PC-3 (cell line): Measurements from ENCODE around the gene C11orf71. TPM values are rescaled to one million over a fixed set of nuclear protein-coding genes. Genes with fewer than 3 reads are reported as not detected.
A peak's percentile ranks its signal among the peaks of the same experiment; 100 is the strongest.

Experiments used
- ATAC-seq: fragments of 200-7000 bp; cut with Tn5 transposase; 2 replicates; pipeline ENCODE4 v1.9.1; 2020; ENCODE audit warnings: mild to moderate bottlenecking, moderate library complexity
- BruUV-seq: library from RNA; stranded (reverse); fragments of 400-500 nt; replicated peaks from 2 replicates; lab custom pipeline; 2021; lab: Mats Ljungman, UMichigan
- CTCF ChIA-PET: fragments of 300-600 bp; sonication (Branson Sonifier 250); formaldehyde crosslinking; loops from one replicate; lab custom pipeline; 2022; ENCODE audit warnings: antibody characterized with exemption; lab: Charles Lee
- POLR2A ChIA-PET: fragments of 300-600 bp; sonication (Branson Sonifier 250); formaldehyde crosslinking; loops from one replicate; lab custom pipeline; 2022; ENCODE audit warnings: antibody characterized with exemption; ENCODE audit not compliant: unreplicated experiment; lab: Charles Lee
- DNase-seq: peaks from one replicate; pipeline ENCODE4 v3.0.0-alpha.2; 2015
- H2AFZ ChIP-seq: fragments of 300-600 bp; sonication (generic); 2 replicates; pipeline ENCODE4 v1.6.0; 2016; ENCODE audit warnings: antibody characterized with exemption, low read length
- H3F3A ChIP-seq: fragments of 300-600 bp; sonication (generic); one replicate; pipeline ENCODE4 v1.6.0; 2017; ENCODE audit warnings: antibody characterized with exemption, low read length, control low read depth, mild to moderate bottlenecking; ENCODE audit not compliant: unreplicated experiment
- H3K27ac ChIP-seq: fragments of 300-600 bp; sonication (generic); 2 replicates; pipeline ENCODE4 v1.5.1; 2016; ENCODE audit warnings: mild to moderate bottlenecking, low read length
- H3K27me3 ChIP-seq: fragments of 300-600 bp; sonication (generic); 2 replicates; pipeline ENCODE4 v1.6.1; 2016; ENCODE audit warnings: low read length, mixed read lengths
- H3K36me3 ChIP-seq: fragments of 300-600 bp; sonication (generic); 2 replicates; pipeline ENCODE4 v1.6.1; 2016; ENCODE audit warnings: low read depth, mixed run types, low read length, mixed read lengths
- H3K4me1 ChIP-seq: fragments of 300-600 bp; sonication (generic); 2 replicates; pipeline ENCODE4 v1.5.1; 2016; ENCODE audit warnings: low read length; ENCODE audit not compliant: insufficient read depth
- H3K4me2 ChIP-seq: fragments of 300-600 bp; sonication (generic); 2 replicates; pipeline ENCODE4 v1.6.0; 2016; ENCODE audit warnings: low read length
- H3K4me3 ChIP-seq: fragments of 300-600 bp; sonication (generic); 2 replicates; pipeline ENCODE4 v1.5.1; 2016; ENCODE audit warnings: mild to moderate bottlenecking, low read length, mixed read lengths
- H3K79me2 ChIP-seq: fragments of 300-600 bp; sonication (generic); 2 replicates; pipeline ENCODE4 v1.6.1; 2017; ENCODE audit warnings: low read length, mixed read lengths
- H3K9ac ChIP-seq: fragments of 300-600 bp; sonication (generic); 2 replicates; pipeline ENCODE4 v1.6.0; 2016; ENCODE audit warnings: mild to moderate bottlenecking, low read length
- H3K9me2 ChIP-seq: fragments of 300-600 bp; sonication (generic); replicated peaks from 2 replicates; pipeline ENCODE4 v1.6.1; 2016; ENCODE audit warnings: mixed run types, low read length, mixed read lengths
- H3K9me3 ChIP-seq: fragments of 300-600 bp; sonication (generic); 2 replicates; pipeline ENCODE4 v1.6.1; 2016; ENCODE audit warnings: low read length, mixed read lengths
- H4K20me1 ChIP-seq: fragments of 300-600 bp; sonication (generic); 2 replicates; pipeline ENCODE4 v1.6.1; 2016; ENCODE audit warnings: low read length, mixed read lengths
- CTCF ChIP-seq: fragments of 300-600 bp; sonication (generic); conservative IDR thresholded peaks from 2 replicates; pipeline ENCODE4 v1.5.1; 2017; ENCODE audit warnings: antibody characterized with exemption, low read depth, mild to moderate bottlenecking, low read length
- EZH2 ChIP-seq: fragments of 300-600 bp; sonication (generic); IDR thresholded peaks from one replicate; pipeline ENCODE4 v1.6.1; 2017; ENCODE audit warnings: antibody characterized with exemption, mild to moderate bottlenecking, low read length; ENCODE audit not compliant: unreplicated experiment
- EZH2phosphoT487 ChIP-seq: fragments of 300-600 bp; sonication (generic); IDR thresholded peaks from 2 replicates; pipeline ENCODE4 v1.6.1; 2018; ENCODE audit warnings: mild to moderate bottlenecking, antibody characterized with exemption, low read length, borderline replicate concordance
- intact Hi-C: fragments of 100-400 bp; cut with micrococcal nuclease; formaldehyde crosslinking; loops from 2 replicates; pipeline ENCODE4 v1.9.0; 2023
- total RNA-seq: library from RNA; depleted of rRNA; stranded (reverse); fragments of >200 nt; gene quantifications from 2 replicates; pipeline ENCODE4 v1.2.3, GENCODE V29; 2014

C11orf71 gene
- total RNA-seq, 1 experiment from 2014 or later = 8.1 TPM

GRCh38 chr11:114448749-114449482 lies 48.6 kb upstream of the C11orf71 start:
- Histone ChIP-seq H3K27ac (no peak overlapping the region), H3F3A (no peaks in the 10 kb centered on the region), H3K36me3 (peaks cover 43% of the 10 kb centered on the region; the same call in 1 of the 2 replicates), H3K9ac (no peak overlapping the region), H4K20me1 (peaks cover 9% of the 10 kb centered on the region; the same call in 1 of the 2 replicates), H3K9me3 (no peaks in the 10 kb centered on the region), H2AFZ (no peak overlapping the region), H3K27me3 (no peaks in the 10 kb centered on the region), H3K4me1 (0 out of 2 replicates have a peak, but pooled peaks cover 8% of the 10 kb centered on the region), H3K4me3 (no peak overlapping the region), H3K4me2 (no peak overlapping the region), H3K9me2 (no peaks in the 10 kb centered on the region), H3K79me2 (peaks cover 23% of the 10 kb centered on the region)
- TF ChIP-seq EZH2 = no peak
- no peak for TF ChIP-seq EZH2phosphoT487
- TF ChIP-seq CTCF = no peak
- DNase-seq = peak; percentile 46
- ChIA-PET POLR2A (no interaction called here), CTCF (no interaction called here)
- intact Hi-C loops = no loop called here
- BruUV-seq = no TSS peak
- ATAC-seq = peak; percentile 60

- intact Hi-C loops = no loop called here
- ATAC-seq (no peak), DNase-seq (no peak)
- peaks cover 41% of the 10 kb centered on the region; the same call in 1 of the 2 replicates for H3K36me3 ChIP-seq
- no peaks in the 10 kb centered on the region for H3F3A ChIP-seq
- H3K9me3 ChIP-seq = no peaks in the 10 kb centered on the region
- TF ChIP-seq EZH2 = no peak
- H3K9ac ChIP-seq = no peak overlapping the region
- H3K4me1 ChIP-seq = 0 out of 2 replicates have a peak, but pooled peaks cover 8% of the 10 kb centered on the region
- H3K9me2 ChIP-seq = no peaks in the 10 kb centered on the region
- H3K79me2 ChIP-seq = peaks cover 33% of the 10 kb centered on the region
- H4K20me1 ChIP-seq = peaks cover 9% of the 10 kb centered on the region; the same call in 1 of the 2 replicates
- ChIA-PET POLR2A (no interaction called here), CTCF (no interaction called here)
- no TSS peak for BruUV-seq
- H3K27ac ChIP-seq = no peak overlapping the region
- H3K4me3 ChIP-seq = no peak overlapping the region
- H3K27me3 ChIP-seq = no peaks in the 10 kb centered on the region
- H3K4me2 ChIP-seq = no peak overlapping the region
- H2AFZ ChIP-seq = no peak overlapping the region
Observed at GRCh38 chr11:114447892-114448291, 47.6 kb upstream of the C11orf71 start.

- Histone ChIP-seq H3K9me3 (no peaks in the 10 kb centered on the region), H3K79me2 (peaks cover 37% of the 10 kb centered on the region), H2AFZ (no peak overlapping the region), H4K20me1 (peaks cover 9% of the 10 kb centered on the region; the same call in 1 of the 2 replicates), H3F3A (no peaks in the 10 kb centered on the region), H3K4me1 (0 out of 2 replicates have a peak, but pooled peaks cover 8% of the 10 kb centered on the region), H3K4me2 (no peak overlapping the region), H3K9me2 (no peaks in the 10 kb centered on the region), H3K9ac (no peak overlapping the region), H3K36me3 (peaks cover 39% of the 10 kb centered on the region; the same call in 1 of the 2 replicates), H3K27me3 (no peaks in the 10 kb centered on the region), H3K4me3 (no peak overlapping the region), H3K27ac (no peak overlapping the region)
- no peak for ATAC-seq
- CTCF ChIA-PET = no interaction called here
- DNase-seq = no peak
- BruUV-seq = no TSS peak
- intact Hi-C loops = no loop called here
- POLR2A ChIA-PET = no interaction called here
- TF ChIP-seq EZH2 (no peak), CTCF (no peak), EZH2phosphoT487 (no peak)
Observed at GRCh38 chr11:114447444-114447843, 47.1 kb upstream of the C11orf71 start.
